ENCODE results near the gene SLC24A3. TPM values are rescaled to one million over a fixed set of nuclear protein-coding genes. Genes with fewer than 3 reads are reported as not detected.

The SLC24A3 gene
- total and polyA plus RNA-seq, 2 experiments from 2014 or later = 0.81 to 2.5 TPM

DNA sequence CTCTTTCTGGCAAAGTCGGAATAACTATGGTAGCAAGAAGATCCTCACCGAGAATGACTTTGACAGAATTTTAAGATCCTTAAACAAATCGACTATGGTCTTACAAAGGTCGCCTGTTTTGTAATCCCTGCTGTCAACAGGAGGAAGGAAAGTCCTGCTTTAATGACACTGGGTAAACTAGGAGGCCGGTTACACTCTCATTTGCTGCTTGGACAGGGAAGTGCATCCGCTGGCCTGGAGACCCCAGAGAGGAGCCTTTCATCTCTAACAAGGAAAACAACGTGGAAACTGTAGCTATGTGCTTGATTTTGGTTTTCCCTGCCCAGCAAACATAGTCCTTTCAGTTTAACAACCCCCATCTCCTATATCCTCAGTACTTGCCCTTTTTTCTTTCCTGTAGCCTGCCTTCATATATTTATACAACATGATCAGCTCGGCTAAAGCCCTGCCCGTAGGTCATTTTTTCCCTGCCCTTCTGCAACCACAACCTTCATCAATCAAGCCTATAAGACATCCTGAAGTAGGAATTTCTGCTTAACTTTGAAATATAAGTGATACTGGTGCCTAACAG lies 448.5 kb downstream of the SLC24A3 start:
- no peaks in the 10 kb centered on the region for H3K36me3 Mint-ChIP-seq (ENCODE audit: low read depth)
- TF ChIP-seq ZNF114 (CRISPR knock-in tag; IDR thresholded peaks at IDR 0.05) = no peak
- TF ChIP-seq, protein P1, sequence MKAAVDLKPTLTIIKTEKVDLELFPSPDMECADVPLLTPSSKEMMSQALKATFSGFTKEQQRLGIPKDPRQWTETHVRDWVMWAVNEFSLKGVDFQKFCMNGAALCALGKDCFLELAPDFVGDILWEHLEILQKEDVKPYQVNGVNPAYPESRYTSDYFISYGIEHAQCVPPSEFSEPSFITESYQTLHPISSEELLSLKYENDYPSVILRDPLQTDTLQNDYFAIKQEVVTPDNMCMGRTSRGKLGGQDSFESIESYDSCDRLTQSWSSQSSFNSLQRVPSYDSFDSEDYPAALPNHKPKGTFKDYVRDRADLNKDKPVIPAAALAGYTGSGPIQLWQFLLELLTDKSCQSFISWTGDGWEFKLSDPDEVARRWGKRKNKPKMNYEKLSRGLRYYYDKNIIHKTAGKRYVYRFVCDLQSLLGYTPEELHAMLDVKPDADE (IDR thresholded peaks at IDR 0.05) = no peak
- no peak for TF ChIP-seq EZH2 (IDR thresholded peaks at IDR 0.05; ENCODE audit: low read depth, unreplicated experiment)
- no peak for TF ChIP-seq STAT1 (IDR thresholded peaks at IDR 0.05; ENCODE audit: unreplicated experiment)
- TF ChIP-seq, protein P2, sequence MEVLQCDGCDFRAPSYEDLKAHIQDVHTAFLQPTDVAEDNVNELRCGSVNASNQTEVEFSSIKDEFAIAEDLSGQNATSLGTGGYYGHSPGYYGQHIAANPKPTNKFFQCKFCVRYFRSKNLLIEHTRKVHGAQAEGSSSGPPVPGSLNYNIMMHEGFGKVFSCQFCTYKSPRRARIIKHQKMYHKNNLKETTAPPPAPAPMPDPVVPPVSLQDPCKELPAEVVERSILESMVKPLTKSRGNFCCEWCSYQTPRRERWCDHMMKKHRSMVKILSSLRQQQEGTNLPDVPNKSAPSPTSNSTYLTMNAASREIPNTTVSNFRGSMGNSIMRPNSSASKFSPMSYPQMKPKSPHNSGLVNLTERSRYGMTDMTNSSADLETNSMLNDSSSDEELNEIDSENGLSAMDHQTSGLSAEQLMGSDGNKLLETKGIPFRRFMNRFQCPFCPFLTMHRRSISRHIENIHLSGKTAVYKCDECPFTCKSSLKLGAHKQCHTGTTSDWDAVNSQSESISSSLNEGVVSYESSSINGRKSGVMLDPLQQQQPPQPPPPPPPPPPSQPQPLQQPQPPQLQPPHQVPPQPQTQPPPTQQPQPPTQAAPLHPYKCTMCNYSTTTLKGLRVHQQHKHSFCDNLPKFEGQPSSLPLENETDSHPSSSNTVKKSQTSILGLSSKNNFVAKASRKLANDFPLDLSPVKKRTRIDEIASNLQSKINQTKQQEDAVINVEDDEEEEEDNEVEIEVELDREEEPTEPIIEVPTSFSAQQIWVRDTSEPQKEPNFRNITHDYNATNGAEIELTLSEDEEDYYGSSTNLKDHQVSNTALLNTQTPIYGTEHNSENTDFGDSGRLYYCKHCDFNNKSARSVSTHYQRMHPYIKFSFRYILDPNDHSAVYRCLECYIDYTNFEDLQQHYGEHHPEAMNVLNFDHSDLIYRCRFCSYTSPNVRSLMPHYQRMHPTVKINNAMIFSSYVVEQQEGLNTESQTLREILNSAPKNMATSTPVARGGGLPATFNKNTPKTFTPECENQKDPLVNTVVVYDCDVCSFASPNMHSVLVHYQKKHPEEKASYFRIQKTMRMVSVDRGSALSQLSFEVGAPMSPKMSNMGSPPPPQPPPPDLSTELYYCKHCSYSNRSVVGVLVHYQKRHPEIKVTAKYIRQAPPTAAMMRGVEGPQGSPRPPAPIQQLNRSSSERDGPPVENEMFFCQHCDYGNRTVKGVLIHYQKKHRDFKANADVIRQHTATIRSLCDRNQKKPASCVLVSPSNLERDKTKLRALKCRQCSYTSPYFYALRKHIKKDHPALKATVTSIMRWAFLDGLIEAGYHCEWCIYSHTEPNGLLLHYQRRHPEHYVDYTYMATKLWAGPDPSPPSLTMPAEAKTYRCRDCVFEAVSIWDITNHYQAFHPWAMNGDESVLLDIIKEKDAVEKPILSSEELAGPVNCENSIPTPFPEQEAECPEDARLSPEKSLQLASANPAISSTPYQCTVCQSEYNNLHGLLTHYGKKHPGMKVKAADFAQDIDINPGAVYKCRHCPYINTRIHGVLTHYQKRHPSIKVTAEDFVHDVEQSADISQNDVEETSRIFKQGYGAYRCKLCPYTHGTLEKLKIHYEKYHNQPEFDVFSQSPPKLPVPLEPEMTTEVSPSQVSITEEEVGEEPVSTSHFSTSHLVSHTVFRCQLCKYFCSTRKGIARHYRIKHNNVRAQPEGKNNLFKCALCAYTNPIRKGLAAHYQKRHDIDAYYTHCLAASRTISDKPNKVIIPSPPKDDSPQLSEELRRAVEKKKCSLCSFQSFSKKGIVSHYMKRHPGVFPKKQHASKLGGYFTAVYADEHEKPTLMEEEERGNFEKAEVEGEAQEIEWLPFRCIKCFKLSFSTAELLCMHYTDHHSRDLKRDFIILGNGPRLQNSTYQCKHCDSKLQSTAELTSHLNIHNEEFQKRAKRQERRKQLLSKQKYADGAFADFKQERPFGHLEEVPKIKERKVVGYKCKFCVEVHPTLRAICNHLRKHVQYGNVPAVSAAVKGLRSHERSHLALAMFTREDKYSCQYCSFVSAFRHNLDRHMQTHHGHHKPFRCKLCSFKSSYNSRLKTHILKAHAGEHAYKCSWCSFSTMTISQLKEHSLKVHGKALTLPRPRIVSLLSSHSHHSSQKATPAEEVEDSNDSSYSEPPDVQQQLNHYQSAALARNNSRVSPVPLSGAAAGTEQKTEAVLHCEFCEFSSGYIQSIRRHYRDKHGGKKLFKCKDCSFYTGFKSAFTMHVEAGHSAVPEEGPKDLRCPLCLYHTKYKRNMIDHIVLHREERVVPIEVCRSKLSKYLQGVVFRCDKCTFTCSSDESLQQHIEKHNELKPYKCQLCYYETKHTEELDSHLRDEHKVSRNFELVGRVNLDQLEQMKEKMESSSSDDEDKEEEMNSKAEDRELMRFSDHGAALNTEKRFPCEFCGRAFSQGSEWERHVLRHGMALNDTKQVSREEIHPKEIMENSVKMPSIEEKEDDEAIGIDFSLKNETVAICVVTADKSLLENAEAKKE (CRISPR knock-in tag; IDR thresholded peaks at IDR 0.05) = no peak
- no peak for TF ChIP-seq JUNB (IDR thresholded peaks at IDR 0.05; ENCODE audit: unreplicated experiment)
- TF ChIP-seq, protein P3, sequence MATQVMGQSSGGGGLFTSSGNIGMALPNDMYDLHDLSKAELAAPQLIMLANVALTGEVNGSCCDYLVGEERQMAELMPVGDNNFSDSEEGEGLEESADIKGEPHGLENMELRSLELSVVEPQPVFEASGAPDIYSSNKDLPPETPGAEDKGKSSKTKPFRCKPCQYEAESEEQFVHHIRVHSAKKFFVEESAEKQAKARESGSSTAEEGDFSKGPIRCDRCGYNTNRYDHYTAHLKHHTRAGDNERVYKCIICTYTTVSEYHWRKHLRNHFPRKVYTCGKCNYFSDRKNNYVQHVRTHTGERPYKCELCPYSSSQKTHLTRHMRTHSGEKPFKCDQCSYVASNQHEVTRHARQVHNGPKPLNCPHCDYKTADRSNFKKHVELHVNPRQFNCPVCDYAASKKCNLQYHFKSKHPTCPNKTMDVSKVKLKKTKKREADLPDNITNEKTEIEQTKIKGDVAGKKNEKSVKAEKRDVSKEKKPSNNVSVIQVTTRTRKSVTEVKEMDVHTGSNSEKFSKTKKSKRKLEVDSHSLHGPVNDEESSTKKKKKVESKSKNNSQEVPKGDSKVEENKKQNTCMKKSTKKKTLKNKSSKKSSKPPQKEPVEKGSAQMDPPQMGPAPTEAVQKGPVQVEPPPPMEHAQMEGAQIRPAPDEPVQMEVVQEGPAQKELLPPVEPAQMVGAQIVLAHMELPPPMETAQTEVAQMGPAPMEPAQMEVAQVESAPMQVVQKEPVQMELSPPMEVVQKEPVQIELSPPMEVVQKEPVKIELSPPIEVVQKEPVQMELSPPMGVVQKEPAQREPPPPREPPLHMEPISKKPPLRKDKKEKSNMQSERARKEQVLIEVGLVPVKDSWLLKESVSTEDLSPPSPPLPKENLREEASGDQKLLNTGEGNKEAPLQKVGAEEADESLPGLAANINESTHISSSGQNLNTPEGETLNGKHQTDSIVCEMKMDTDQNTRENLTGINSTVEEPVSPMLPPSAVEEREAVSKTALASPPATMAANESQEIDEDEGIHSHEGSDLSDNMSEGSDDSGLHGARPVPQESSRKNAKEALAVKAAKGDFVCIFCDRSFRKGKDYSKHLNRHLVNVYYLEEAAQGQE (IDR thresholded peaks at IDR 0.05; ENCODE audit: unreplicated experiment) = no peak
- TF ChIP-seq EZH2phosphoT487 (IDR thresholded peaks at IDR 0.05; ENCODE audit: unreplicated experiment) = no peak
- no peak for TF ChIP-seq CREB1 (CRISPR knock-in tag; IDR thresholded peaks at IDR 0.05; ENCODE audit: low read depth)
- no peak for TF ChIP-seq ZNF331 (CRISPR knock-in tag; IDR thresholded peaks at IDR 0.05; ENCODE audit: low read depth)
- TF ChIP-seq, protein P4, sequence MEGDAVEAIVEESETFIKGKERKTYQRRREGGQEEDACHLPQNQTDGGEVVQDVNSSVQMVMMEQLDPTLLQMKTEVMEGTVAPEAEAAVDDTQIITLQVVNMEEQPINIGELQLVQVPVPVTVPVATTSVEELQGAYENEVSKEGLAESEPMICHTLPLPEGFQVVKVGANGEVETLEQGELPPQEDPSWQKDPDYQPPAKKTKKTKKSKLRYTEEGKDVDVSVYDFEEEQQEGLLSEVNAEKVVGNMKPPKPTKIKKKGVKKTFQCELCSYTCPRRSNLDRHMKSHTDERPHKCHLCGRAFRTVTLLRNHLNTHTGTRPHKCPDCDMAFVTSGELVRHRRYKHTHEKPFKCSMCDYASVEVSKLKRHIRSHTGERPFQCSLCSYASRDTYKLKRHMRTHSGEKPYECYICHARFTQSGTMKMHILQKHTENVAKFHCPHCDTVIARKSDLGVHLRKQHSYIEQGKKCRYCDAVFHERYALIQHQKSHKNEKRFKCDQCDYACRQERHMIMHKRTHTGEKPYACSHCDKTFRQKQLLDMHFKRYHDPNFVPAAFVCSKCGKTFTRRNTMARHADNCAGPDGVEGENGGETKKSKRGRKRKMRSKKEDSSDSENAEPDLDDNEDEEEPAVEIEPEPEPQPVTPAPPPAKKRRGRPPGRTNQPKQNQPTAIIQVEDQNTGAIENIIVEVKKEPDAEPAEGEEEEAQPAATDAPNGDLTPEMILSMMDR (conservative IDR thresholded peaks at IDR 0.05; ENCODE audit: low read depth in 2 of 2) = no peak
- TF ChIP-seq POLR2AphosphoS5 (IDR thresholded peaks at IDR 0.05; ENCODE audit: low read depth) = no peak
- no peak for TF ChIP-seq NANOG (IDR thresholded peaks at IDR 0.05; ENCODE audit: borderline replicate concordance)
- no peak overlapping the region for H3K4me2 ChIP-seq
- no peak overlapping the region for H3K27ac Mint-ChIP-seq
- H3K4me1 Mint-ChIP-seq = peaks cover 16% of the 10 kb centered on the region
- ATAC-seq = no peak
- no peaks in the 10 kb centered on the region for H3K79me2 ChIP-seq (replicated peaks; ENCODE audit: insufficient read depth)
- DNase-seq (ENCODE audit: low spot score) = no peak
- H3K4me3 ChIP-seq = no peak overlapping the region
- H3K4me3 Mint-ChIP-seq = no peak overlapping the region
- no peaks in the 10 kb centered on the region for H3K36me3 ChIP-seq (ENCODE audit: insufficient read depth)
- H3K27me3 ChIP-seq (ENCODE audit: insufficient read depth) = no peaks in the 10 kb centered on the region
- no peaks in the 10 kb centered on the region for H3K27me3 Mint-ChIP-seq (ENCODE audit: insufficient read depth, low read depth, poor library complexity)
- H3K9me2 ChIP-seq (ENCODE audit: insufficient read depth) = no peaks in the 10 kb centered on the region
- H2AFZ ChIP-seq = no peak overlapping the region
- H4K20me1 ChIP-seq (replicated peaks; ENCODE audit: insufficient read depth) = no peaks in the 10 kb centered on the region
- no peaks in the 10 kb centered on the region for H3F3A ChIP-seq (replicated peaks; ENCODE audit: low read depth)
- no peak overlapping the region for H3K27ac ChIP-seq (ENCODE audit: low read depth)
- no peaks in the 10 kb centered on the region for H3K9me3 Mint-ChIP-seq
- peaks cover 9% of the 10 kb centered on the region; the same call in 1 of the 2 replicates for H3K4me1 ChIP-seq (ENCODE audit: insufficient read depth)
